Activated naive CD8-positive, alpha-beta T cell treated with anti-CD3 and anti-CD28 coated beads for 36 hours (primary cell): ENCODE data around the gene LGALS7B. TPM values are rescaled to one million over a fixed set of nuclear protein-coding genes. Genes with fewer than 3 reads are reported as not detected.
"Not testable (repeated sequence)": the region's sequence is repeated elsewhere in the genome, so short reads cannot be mapped to it uniquely, and the experiment has no call there.

ENCODE experiments used
- DNase-seq: peaks from one replicate; pipeline ENCODE4 v3.0.0; 2021
- H3K27ac Mint-ChIP-seq: one replicate; pipeline ENCODE4 v1.8.0; 2022; ENCODE audit warnings: mild to moderate bottlenecking, moderate library complexity, mixed read lengths
- H3K27me3 Mint-ChIP-seq: one replicate; pipeline ENCODE4 v1.8.0; 2022; ENCODE audit warnings: mild to moderate bottlenecking, mixed read lengths
- H3K36me3 Mint-ChIP-seq: one replicate; pipeline ENCODE4 v1.8.0; 2021; ENCODE audit warnings: mild to moderate bottlenecking, mixed read lengths
- H3K4me1 Mint-ChIP-seq: one replicate; pipeline ENCODE4 v1.8.0; 2021; ENCODE audit warnings: mixed read lengths
- H3K4me3 Mint-ChIP-seq: one replicate; pipeline ENCODE4 v1.8.0; 2022; ENCODE audit warnings: mild to moderate bottlenecking, moderate library complexity, mixed read lengths
- H3K9me3 Mint-ChIP-seq: one replicate; pipeline ENCODE4 v1.8.0; 2022; ENCODE audit warnings: mixed read lengths
- total RNA-seq, 2 experiments: library from RNA; stranded (reverse); gene quantifications; one replicate each; pipeline ENCODE4 v1.2.3, GENCODE V29; 2021

LGALS7B gene
- total RNA-seq: not detected

- DNase-seq: no peak
- peaks cover 3% of the 10 kb centered on the region for H3K4me1 Mint-ChIP-seq
- no peak within 1 kb of the TSS for H3K4me3 Mint-ChIP-seq
- no peaks in the 10 kb centered on the region for H3K36me3 Mint-ChIP-seq
- no peaks in the 10 kb centered on the region for H3K9me3 Mint-ChIP-seq
- H3K27me3 Mint-ChIP-seq: no peaks in the 10 kb centered on the region
- no peak within 1 kb of the TSS for H3K27ac Mint-ChIP-seq
Measured at GRCh38 chr19:38788478-38789243, at the start of gene LGALS7B. Gene LGALS7B, plus strand, starts transcription at chr19:38789200. Its CDS starts 27 bp downstream, at chr19:38789227.

- no peak for DNase-seq
- peaks cover 9% of the 10 kb centered on the region for H3K27me3 Mint-ChIP-seq
- H3K27ac Mint-ChIP-seq: no peak overlapping the region
- no peaks in the 10 kb centered on the region for H3K9me3 Mint-ChIP-seq
- H3K4me1 Mint-ChIP-seq: peaks cover 16% of the 10 kb centered on the region
- peaks cover 2% of the 10 kb centered on the region for H3K36me3 Mint-ChIP-seq
- no peak overlapping the region for H3K4me3 Mint-ChIP-seq
Measured at GRCh38 chr19:38739440-38740256, 49.4 kb upstream of the LGALS7B start.

- peaks cover 9% of the 10 kb centered on the region for H3K27me3 Mint-ChIP-seq
- peaks cover 2% of the 10 kb centered on the region for H3K36me3 Mint-ChIP-seq
- no peak for DNase-seq
- no peaks in the 10 kb centered on the region for H3K9me3 Mint-ChIP-seq
- no peak overlapping the region for H3K4me3 Mint-ChIP-seq
- no peak overlapping the region for H3K27ac Mint-ChIP-seq
- peaks cover 14% of the 10 kb centered on the region for H3K4me1 Mint-ChIP-seq
Measured at GRCh38 chr19:38740257-38740592, 48.8 kb upstream of the LGALS7B start.

GRCh38 chr19:38740932-38741331 lies 48.1 kb upstream of the LGALS7B start:
- Mint-ChIP-seq H3K4me1 (peaks cover 14% of the 10 kb centered on the region), H3K27me3 (peaks cover 9% of the 10 kb centered on the region), H3K27ac (no peak overlapping the region), H3K9me3 (no peaks in the 10 kb centered on the region), H3K4me3 (no peak overlapping the region), H3K36me3 (peaks cover 2% of the 10 kb centered on the region)
- DNase-seq: no peak

- H3K27me3 Mint-ChIP-seq: peaks cover 6% of the 10 kb centered on the region
- H3K4me3 Mint-ChIP-seq: no peak overlapping the region
- no peak overlapping the region for H3K27ac Mint-ChIP-seq
- no peak for DNase-seq
- no peaks in the 10 kb centered on the region for H3K9me3 Mint-ChIP-seq
- peaks cover 2% of the 10 kb centered on the region for H3K36me3 Mint-ChIP-seq
- H3K4me1 Mint-ChIP-seq: peaks cover 11% of the 10 kb centered on the region
Measured at GRCh38 chr19:38741670-38742069, 47.3 kb upstream of the LGALS7B start.

- DNase-seq: no peak
- H3K4me3 Mint-ChIP-seq: no peak overlapping the region
- H3K27ac Mint-ChIP-seq: no peak overlapping the region
- peaks cover 11% of the 10 kb centered on the region for H3K4me1 Mint-ChIP-seq
- H3K36me3 Mint-ChIP-seq: peaks cover 2% of the 10 kb centered on the region
- H3K27me3 Mint-ChIP-seq: peaks cover 5% of the 10 kb centered on the region
- H3K9me3 Mint-ChIP-seq: no peaks in the 10 kb centered on the region
Measured at GRCh38 chr19:38742296-38742695, 46.7 kb upstream of the LGALS7B start.

GRCh38 chr19:38742906-38743305 lies 46.1 kb upstream of the LGALS7B start:
- no peak overlapping the region for H3K27ac Mint-ChIP-seq
- peaks cover 1% of the 10 kb centered on the region for H3K27me3 Mint-ChIP-seq
- no peak overlapping the region for H3K4me3 Mint-ChIP-seq
- no peak for DNase-seq
- H3K4me1 Mint-ChIP-seq: peaks cover 6% of the 10 kb centered on the region
- no peaks in the 10 kb centered on the region for H3K9me3 Mint-ChIP-seq
- H3K36me3 Mint-ChIP-seq: peaks cover 2% of the 10 kb centered on the region

GRCh38 chr19:38743394-38744297 lies 45.4 kb upstream of the LGALS7B start:
- H3K4me3 Mint-ChIP-seq: no peak overlapping the region
- no peaks in the 10 kb centered on the region for H3K9me3 Mint-ChIP-seq
- no peak for DNase-seq
- H3K36me3 Mint-ChIP-seq: peaks cover 2% of the 10 kb centered on the region
- H3K27ac Mint-ChIP-seq: no peak overlapping the region
- H3K27me3 Mint-ChIP-seq: no peaks in the 10 kb centered on the region
- peaks cover 5% of the 10 kb centered on the region for H3K4me1 Mint-ChIP-seq

- Mint-ChIP-seq H3K4me1 (peaks cover 3% of the 10 kb centered on the region), H3K36me3 (no peaks in the 10 kb centered on the region), H3K4me3 (no peak within 1 kb of the TSS), H3K27ac (no peak within 1 kb of the TSS), H3K9me3 (no peaks in the 10 kb centered on the region), H3K27me3 (no peaks in the 10 kb centered on the region)
- no peak for DNase-seq
Measured at GRCh38 chr19:38744298-38744681, 44.7 kb upstream of the LGALS7B start, which contains the start of gene CAPN12. Gene CAPN12, minus strand, starts transcription at chr19:38744474. Its CDS starts 309 bp downstream, at chr19:38744165.

- no peak for DNase-seq
- H3K4me1 Mint-ChIP-seq: no peaks in the 10 kb centered on the region
- no peaks in the 10 kb centered on the region for H3K27me3 Mint-ChIP-seq
- no peaks in the 10 kb centered on the region for H3K9me3 Mint-ChIP-seq
- H3K27ac Mint-ChIP-seq: no peak overlapping the region
- H3K4me3 Mint-ChIP-seq: no peak overlapping the region
- no peaks in the 10 kb centered on the region for H3K36me3 Mint-ChIP-seq
Measured at GRCh38 chr19:38744874-38745273, 44.1 kb upstream of the LGALS7B start.

GRCh38 chr19:38745316-38745715 lies 43.7 kb upstream of the LGALS7B start:
- H3K27ac Mint-ChIP-seq: no peak overlapping the region

GRCh38 chr19:38753783-38754182 lies 35.2 kb upstream of the LGALS7B start:
- H3K9me3 Mint-ChIP-seq, DNase-seq, H3K27ac Mint-ChIP-seq, H3K4me1 Mint-ChIP-seq, H3K27me3 Mint-ChIP-seq, H3K36me3 Mint-ChIP-seq, H3K4me3 Mint-ChIP-seq: not testable (repeated sequence)

More at GRCh38 chr19:38745316-38745715, 43.7 kb upstream of the LGALS7B start:
- H3K4me1 Mint-ChIP-seq: no peaks in the 10 kb centered on the region
- no peak for DNase-seq
- no peaks in the 10 kb centered on the region for H3K36me3 Mint-ChIP-seq
- H3K27me3 Mint-ChIP-seq: peaks cover under 1% of the 10 kb centered on the region
- no peaks in the 10 kb centered on the region for H3K9me3 Mint-ChIP-seq
- no peak overlapping the region for H3K4me3 Mint-ChIP-seq

- DNase-seq, H3K36me3 Mint-ChIP-seq, H3K4me1 Mint-ChIP-seq, H3K27ac Mint-ChIP-seq, H3K27me3 Mint-ChIP-seq, H3K4me3 Mint-ChIP-seq, H3K9me3 Mint-ChIP-seq: not testable (repeated sequence)
Measured at GRCh38 chr19:38754196-38754595, 34.8 kb upstream of the LGALS7B start.

- no peak for DNase-seq
- H3K36me3 Mint-ChIP-seq: no peaks in the 10 kb centered on the region
- no peaks in the 10 kb centered on the region for H3K4me1 Mint-ChIP-seq
- no peak overlapping the region for H3K4me3 Mint-ChIP-seq
- no peak overlapping the region for H3K27ac Mint-ChIP-seq
- no peaks in the 10 kb centered on the region for H3K27me3 Mint-ChIP-seq
- peaks cover 2% of the 10 kb centered on the region for H3K9me3 Mint-ChIP-seq
Measured at GRCh38 chr19:38759590-38760003, 29.4 kb upstream of the LGALS7B start.
